OCI-LY3 (cell line): ENCODE results near the gene FGFBP1.
A peak's percentile ranks its signal among the peaks of the same experiment; 100 is the strongest.

ENCODE experiments used
- H2AFZ ChIP-seq: fragments of 200-600, 300-600 bp; shearing (Covaris generic); 2 replicates; pipeline ENCODE4 v1.6.0; 2014; ENCODE audit warnings: antibody characterized with exemption, low read depth, low read length
- H3K27ac ChIP-seq: fragments of 200-600, 300-600 bp; sonication (generic); 2 replicates; pipeline ENCODE4 v1.5.1; 2014; ENCODE audit warnings: mild to moderate bottlenecking, low read length, moderate library complexity, mixed read lengths
- H3K27me3 ChIP-seq: fragments of 200-600, 300-600 bp; sonication (generic); 2 replicates; pipeline ENCODE4 v1.6.1; 2014; ENCODE audit warnings: low read depth, low read length, mixed read lengths
- H3K36me3 ChIP-seq: fragments of 200-600, 300-600 bp; sonication (generic); replicated peaks from 2 replicates; pipeline ENCODE3; 2014; ENCODE audit warnings: low read depth, low read length, mixed read lengths
- H3K4me1 ChIP-seq: fragments of 300-600, 200-600 bp; sonication (generic); 2 replicates; pipeline ENCODE4 v1.6.1; 2014; ENCODE audit warnings: low read length, mixed read lengths
- H3K4me2 ChIP-seq: fragments of 200-600, 300-600 bp; sonication (generic); 2 replicates; pipeline ENCODE4 v1.6.1; 2014; ENCODE audit warnings: low read length, mixed read lengths
- H3K4me3 ChIP-seq: fragments of 300-600, 200-600 bp; sonication (generic); 2 replicates; pipeline ENCODE4 v1.5.1; 2014; ENCODE audit warnings: antibody characterized with exemption, mild to moderate bottlenecking, low read length, moderate library complexity
- H3K79me2 ChIP-seq: fragments of 300-600, 200-600 bp; shearing (Covaris generic); 2 replicates; pipeline ENCODE4 v1.6.1; 2014; ENCODE audit warnings: mild to moderate bottlenecking, low read length, mixed read lengths
- H3K9ac ChIP-seq: fragments of 300-600, 200-600 bp; shearing (Covaris generic); 2 replicates; pipeline ENCODE4 v1.6.0; 2014; ENCODE audit warnings: mild to moderate bottlenecking, low read length, moderate library complexity
- H3K9me3 ChIP-seq: fragments of 200-600, 300-600 bp; shearing (Covaris generic); 2 replicates; pipeline ENCODE4 v1.6.1; 2014; ENCODE audit warnings: low read length, mixed read lengths; ENCODE audit not compliant: insufficient read depth
- H4K20me1 ChIP-seq: fragments of 200-600, 300-600 bp; sonication (generic); 2 replicates; pipeline ENCODE4 v1.6.1; 2016; ENCODE audit warnings: low read length, mixed read lengths; ENCODE audit not compliant: insufficient read depth
- CTCF ChIP-seq: fragments of 200-600, 300-600 bp; sonication (generic); IDR thresholded peaks from 2 replicates; pipeline ENCODE4 v1.5.1; 2014; ENCODE audit warnings: antibody characterized with exemption, low read length, low read depth
- EZH2phosphoT487 ChIP-seq: fragments of 200-600 bp; shearing (Covaris generic); IDR thresholded peaks from 2 replicates; pipeline ENCODE4 v1.6.1; 2018; ENCODE audit warnings: antibody characterized with exemption, mixed run types, low read depth

The FGFBP1 gene

GRCh38 chr4:15963001-15963451 is 24.5 kb upstream of the FGFBP1 start, which contains the start of gene FGFBP2:
TSS of gene FGFBP2 (minus strand) at chr4:15963175. CDS start at chr4:15963129, 46 bp downstream.
- TF ChIP-seq CTCF (peak; percentile 65), EZH2phosphoT487 (no peak)
- Histone ChIP-seq H3K4me3 (peak within 1 kb of the TSS; percentile 4; the same call in 1 of the 2 replicates), H4K20me1 (no peaks in the 10 kb centered on the region), H3K36me3 (no peaks in the 10 kb centered on the region), H3K4me1 (peaks cover 14% of the 10 kb centered on the region), H3K27ac (no peak within 1 kb of the TSS), H3K9ac (no peak within 1 kb of the TSS), H2AFZ (peak within 1 kb of the TSS; percentile 53; the same call in 1 of the 2 replicates), H3K79me2 (no peaks in the 10 kb centered on the region), H3K27me3 (no peaks in the 10 kb centered on the region), H3K9me3 (no peaks in the 10 kb centered on the region), H3K4me2 (peak within 1 kb of the TSS; percentile 41)

GRCh38 chr4:15961781-15962510 is 23.4 kb upstream of the FGFBP1 start:
- Histone ChIP-seq H3K79me2 (no peaks in the 10 kb centered on the region), H3K4me1 (peaks cover 14% of the 10 kb centered on the region), H3K27me3 (no peaks in the 10 kb centered on the region), H3K4me3 (no peak overlapping the region), H3K27ac (no peak overlapping the region), H3K4me2 (no peak overlapping the region), H4K20me1 (no peaks in the 10 kb centered on the region), H3K9ac (no peak overlapping the region), H3K9me3 (no peaks in the 10 kb centered on the region), H3K36me3 (no peaks in the 10 kb centered on the region), H2AFZ (no peak overlapping the region)
- TF ChIP-seq CTCF, result no peak
- no peak for TF ChIP-seq EZH2phosphoT487

- Histone ChIP-seq H3K36me3 (no peaks in the 10 kb centered on the region), H2AFZ (no peak overlapping the region), H3K27ac (no peak overlapping the region), H3K9me3 (no peaks in the 10 kb centered on the region), H3K4me2 (no peak overlapping the region), H3K79me2 (no peaks in the 10 kb centered on the region), H3K4me1 (peaks cover 16% of the 10 kb centered on the region), H4K20me1 (no peaks in the 10 kb centered on the region), H3K9ac (no peak overlapping the region), H3K4me3 (no peak overlapping the region), H3K27me3 (no peaks in the 10 kb centered on the region)
- TF ChIP-seq CTCF (no peak), EZH2phosphoT487 (no peak)
Measured at GRCh38 chr4:15958562-15958961, 20.0 kb upstream of the FGFBP1 start.

- no peaks in the 10 kb centered on the region for H4K20me1 ChIP-seq
- no peak overlapping the region for H3K4me3 ChIP-seq
- no peaks in the 10 kb centered on the region for H3K79me2 ChIP-seq
- H3K9me3 ChIP-seq, result no peaks in the 10 kb centered on the region
- peaks cover 15% of the 10 kb centered on the region for H3K4me1 ChIP-seq
- H3K27me3 ChIP-seq, result no peaks in the 10 kb centered on the region
- no peak overlapping the region for H2AFZ ChIP-seq
- no peak overlapping the region for H3K9ac ChIP-seq
- TF ChIP-seq CTCF, result peak; percentile 88
- no peak for TF ChIP-seq EZH2phosphoT487
- no peak overlapping the region for H3K27ac ChIP-seq
- no peaks in the 10 kb centered on the region for H3K36me3 ChIP-seq
- peak overlapping the region; percentile 20; the same call in 1 of the 2 replicates for H3K4me2 ChIP-seq
Measured at GRCh38 chr4:15956179-15956850, 17.8 kb upstream of the FGFBP1 start.
